HG03378 (cell line): ENCODE measurements around the gene UROS.

ENCODE experiments used
- ATAC-seq: cut with Tn5 transposase; IDR thresholded peaks from one replicate; pipeline ENCODE4 v1.9.1; 2021; ENCODE audit warnings: mild to moderate bottlenecking, moderate library complexity; ENCODE audit not compliant: unreplicated experiment

The UROS gene

GRCh38 chr10:125822878-125823662 lies at the start of gene UROS, which contains the start of gene BCCIP:
Gene UROS, minus strand, starts transcription at chr10:125823258. Its CDS starts 6,759 bp downstream, at chr10:125816499.
Gene BCCIP, plus strand, starts transcription at chr10:125823546. Its CDS starts 12 bp downstream, at chr10:125823558.
- peak; percentile 64 for ATAC-seq

- ATAC-seq: no peak
Observed at GRCh38 chr10:125871338-125871737, 48.3 kb upstream of the UROS start.

- ATAC-seq: peak; percentile 75
Observed at GRCh38 chr10:125868372-125868975, 45.4 kb upstream of the UROS start.

- ATAC-seq: no peak
Observed at GRCh38 chr10:125866421-125867029, 43.5 kb upstream of the UROS start.

- no peak for ATAC-seq
Observed at GRCh38 chr10:125865120-125865519, 42.1 kb upstream of the UROS start.

- ATAC-seq: no peak
Observed at GRCh38 chr10:125859128-125859817, 36.2 kb upstream of the UROS start.

GRCh38 chr10:125857185-125857760 lies 34.2 kb upstream of the UROS start:
- ATAC-seq: no peak

GRCh38 chr10:125852487-125852886 lies 29.4 kb upstream of the UROS start:
- no peak for ATAC-seq

- no peak for ATAC-seq
Observed at GRCh38 chr10:125850766-125851731, 28.0 kb upstream of the UROS start.

GRCh38 chr10:125849448-125849847 lies 26.4 kb upstream of the UROS start:
- no peak for ATAC-seq

GRCh38 chr10:125848857-125849256 lies 25.8 kb upstream of the UROS start:
- ATAC-seq: no peak

GRCh38 chr10:125848371-125848770 lies 25.3 kb upstream of the UROS start:
- ATAC-seq: no peak

- peak; percentile 66 for ATAC-seq
Observed at GRCh38 chr10:125846894-125847293, 23.8 kb upstream of the UROS start.

- no peak for ATAC-seq
Observed at GRCh38 chr10:125845617-125846016, 22.6 kb upstream of the UROS start.

- no peak for ATAC-seq
Observed at GRCh38 chr10:125844751-125845221, 21.7 kb upstream of the UROS start.

- ATAC-seq: no peak
Observed at GRCh38 chr10:125843603-125844329, 20.7 kb upstream of the UROS start.

GRCh38 chr10:125840955-125841354 lies 17.9 kb upstream of the UROS start:
- no peak for ATAC-seq

- no peak for ATAC-seq
Observed at GRCh38 chr10:125840406-125840805, 17.3 kb upstream of the UROS start.
